Parathyroid adenoma (tissue), 2 donors: Measurements from ENCODE around the gene AGPS.

Source experiments
- H2AFZ ChIP-seq: fragments of 300-600 bp; sonication (generic); one replicate; pipeline ENCODE4 v1.7.0; 2017; ENCODE audit warnings: antibody characterized with exemption, mild to moderate bottlenecking
- H3K27ac ChIP-seq: fragments of 300-600 bp; sonication (generic); one replicate; pipeline ENCODE4 v1.7.0; 2017
- H3K27me3 ChIP-seq: fragments of 300-600 bp; sonication (generic); one replicate; pipeline ENCODE4 v1.7.0; 2017; ENCODE audit warnings: low read length; ENCODE audit not compliant: control insufficient read depth, insufficient read depth
- H3K36me3 ChIP-seq: fragments of 300-600 bp; sonication (generic); one replicate; pipeline ENCODE4 v1.7.0; 2017; ENCODE audit warnings: low read length; ENCODE audit not compliant: control insufficient read depth, insufficient read depth
- H3K4me1 ChIP-seq: fragments of 300-600 bp; sonication (generic); one replicate; pipeline ENCODE4 v1.7.0; 2017; ENCODE audit warnings: control low read depth
- H3K4me2 ChIP-seq: fragments of 300-600 bp; sonication (generic); one replicate; pipeline ENCODE4 v1.7.0; 2017; ENCODE audit warnings: low read length
- H3K4me3 ChIP-seq: fragments of 300-600 bp; sonication (generic); one replicate; pipeline ENCODE4 v1.7.0; 2017; ENCODE audit warnings: low read depth, low read length
- H3K79me2 ChIP-seq: fragments of 300-600 bp; sonication (generic); one replicate; pipeline ENCODE4 v1.7.0; 2017; ENCODE audit warnings: control low read depth
- H3K9ac ChIP-seq: fragments of 300-600 bp; sonication (generic); one replicate; pipeline ENCODE4 v1.7.0; 2017; ENCODE audit warnings: mild to moderate bottlenecking
- H3K9me3 ChIP-seq: fragments of 300-600 bp; sonication (generic); one replicate; pipeline ENCODE4 v1.7.0; 2017; ENCODE audit warnings: low read length; ENCODE audit not compliant: control insufficient read depth
- CTCF ChIP-seq: fragments of 300-600 bp; sonication (generic); IDR thresholded peaks from one replicate; pipeline ENCODE4 v1.7.0; 2017; ENCODE audit warnings: antibody characterized with exemption, mild to moderate bottlenecking
- donor health status: primary hyperparathyroidism.

The AGPS gene

DNA sequence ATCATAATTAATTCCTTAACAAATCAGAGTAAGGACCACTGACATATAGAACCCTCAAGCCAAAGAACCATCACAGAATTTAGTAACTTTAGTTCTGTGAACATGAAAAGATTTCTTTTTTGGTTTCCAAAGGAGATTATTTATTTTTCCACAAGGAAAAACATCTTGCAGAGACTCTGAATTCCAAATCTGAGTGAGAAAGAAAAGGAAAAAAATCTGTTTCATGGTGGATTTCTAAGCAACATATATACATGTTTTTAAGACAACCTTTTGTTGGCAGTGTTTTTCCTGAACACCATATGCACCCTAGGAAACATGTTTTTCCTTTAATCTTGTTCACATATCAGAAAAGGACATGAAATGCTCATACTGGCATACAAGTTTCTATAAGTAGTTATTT, 149.8 kb downstream of the AGPS start:
- no peak overlapping the region for H3K27ac ChIP-seq
- H3K4me1 ChIP-seq: no peaks in the 10 kb centered on the region
- H3K4me3 ChIP-seq: no peak overlapping the region
- TF ChIP-seq CTCF: no peak
- H2AFZ ChIP-seq: no peak overlapping the region
- no peaks in the 10 kb centered on the region for H3K79me2 ChIP-seq
- H3K9me3 ChIP-seq: no peaks in the 10 kb centered on the region
- no peaks in the 10 kb centered on the region for H3K36me3 ChIP-seq
- no peak overlapping the region for H3K9ac ChIP-seq
- no peaks in the 10 kb centered on the region for H3K27me3 ChIP-seq
- no peak overlapping the region for H3K4me2 ChIP-seq

GRCh38 chr2:177543007-177543760, 150.6 kb downstream of the AGPS start:
- Histone ChIP-seq H3K79me2 (no peaks in the 10 kb centered on the region), H3K4me1 (no peaks in the 10 kb centered on the region), H3K4me2 (no peak overlapping the region), H3K9ac (no peak overlapping the region), H2AFZ (no peak overlapping the region), H3K27ac (no peak overlapping the region), H3K27me3 (no peaks in the 10 kb centered on the region), H3K4me3 (no peak overlapping the region), H3K9me3 (no peaks in the 10 kb centered on the region), H3K36me3 (no peaks in the 10 kb centered on the region)
- TF ChIP-seq CTCF: no peak

GRCh38 chr2:177545143-177545542, 152.6 kb downstream of the AGPS start:
- TF ChIP-seq CTCF: no peak
- Histone ChIP-seq H3K4me2 (no peak overlapping the region), H3K79me2 (no peaks in the 10 kb centered on the region), H3K9me3 (no peaks in the 10 kb centered on the region), H3K4me1 (no peaks in the 10 kb centered on the region), H3K36me3 (no peaks in the 10 kb centered on the region), H3K27ac (no peak overlapping the region), H3K4me3 (no peak overlapping the region), H2AFZ (no peak overlapping the region), H3K9ac (no peak overlapping the region), H3K27me3 (no peaks in the 10 kb centered on the region)

GRCh38 chr2:177545981-177546585, 153.5 kb downstream of the AGPS start:
- no peak for TF ChIP-seq CTCF
- H3K4me2 ChIP-seq: no peak overlapping the region

DNA sequence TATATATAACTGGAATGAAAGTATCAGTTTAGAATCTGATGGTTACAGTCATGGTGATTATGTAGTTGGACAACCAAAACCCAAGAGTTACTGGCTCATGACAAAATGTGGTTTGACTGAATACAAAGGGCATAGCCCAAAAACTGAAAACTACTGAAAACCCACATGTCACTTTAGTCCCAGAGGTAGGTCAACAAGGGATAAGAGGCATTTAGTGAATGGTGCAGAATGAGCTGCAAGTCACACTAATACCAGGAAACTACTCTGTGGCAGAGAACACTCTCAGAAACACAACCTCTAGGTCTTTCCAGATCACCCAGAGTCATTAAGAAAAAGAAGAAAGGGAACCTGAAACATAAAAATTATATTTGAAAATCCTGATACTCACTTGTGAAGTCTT, 154.5 kb downstream of the AGPS start:
- Histone ChIP-seq H2AFZ (no peak overlapping the region), H3K9ac (no peak overlapping the region), H3K4me3 (no peak overlapping the region), H3K9me3 (no peaks in the 10 kb centered on the region), H3K36me3 (no peaks in the 10 kb centered on the region), H3K4me2 (no peak overlapping the region), H3K4me1 (no peaks in the 10 kb centered on the region), H3K27ac (no peak overlapping the region), H3K27me3 (no peaks in the 10 kb centered on the region), H3K79me2 (no peaks in the 10 kb centered on the region)
- no peak for TF ChIP-seq CTCF

More at GRCh38 chr2:177545981-177546585, 153.5 kb downstream of the AGPS start:
- H3K4me3 ChIP-seq: no peak overlapping the region
- H3K9ac ChIP-seq: no peak overlapping the region
- no peaks in the 10 kb centered on the region for H3K27me3 ChIP-seq
- no peaks in the 10 kb centered on the region for H3K9me3 ChIP-seq
- no peak overlapping the region for H3K27ac ChIP-seq
- H3K36me3 ChIP-seq: no peaks in the 10 kb centered on the region
- H3K79me2 ChIP-seq: no peaks in the 10 kb centered on the region
- H3K4me1 ChIP-seq: no peaks in the 10 kb centered on the region
- H2AFZ ChIP-seq: no peak overlapping the region
